Activated naive CD8-positive, alpha-beta T cell treated with anti-CD3 and anti-CD28 coated beads, Interleukin-2, amount 50 U/mL, for 24 hours (primary cell): ENCODE results near the gene MPP4.

Source experiments
- ATAC-seq: fragments of 150-1000 bp; cut with Tn5 transposase; one replicate; pipeline ENCODE4 v1.10.0; 2021
- DNase-seq: peaks from one replicate; pipeline ENCODE4 v3.0.0; 2021
- H3K27ac Mint-ChIP-seq: one replicate; pipeline ENCODE4 v1.8.0; 2021; ENCODE audit warnings: mild to moderate bottlenecking, mixed read lengths
- H3K27me3 Mint-ChIP-seq: one replicate; pipeline ENCODE4 v1.8.0; 2021; ENCODE audit warnings: mixed read lengths
- H3K36me3 Mint-ChIP-seq: one replicate; pipeline ENCODE4 v1.8.0; 2021; ENCODE audit warnings: low read depth, mixed read lengths
- H3K4me1 Mint-ChIP-seq: one replicate; pipeline ENCODE4 v1.8.0; 2021; ENCODE audit warnings: mixed read lengths
- H3K4me3 Mint-ChIP-seq: one replicate; pipeline ENCODE4 v1.8.0; 2021; ENCODE audit warnings: mild to moderate bottlenecking, moderate library complexity, mixed read lengths
- H3K9me3 Mint-ChIP-seq: one replicate; pipeline ENCODE4 v1.8.0; 2021; ENCODE audit warnings: mixed read lengths

MPP4 gene

DNA sequence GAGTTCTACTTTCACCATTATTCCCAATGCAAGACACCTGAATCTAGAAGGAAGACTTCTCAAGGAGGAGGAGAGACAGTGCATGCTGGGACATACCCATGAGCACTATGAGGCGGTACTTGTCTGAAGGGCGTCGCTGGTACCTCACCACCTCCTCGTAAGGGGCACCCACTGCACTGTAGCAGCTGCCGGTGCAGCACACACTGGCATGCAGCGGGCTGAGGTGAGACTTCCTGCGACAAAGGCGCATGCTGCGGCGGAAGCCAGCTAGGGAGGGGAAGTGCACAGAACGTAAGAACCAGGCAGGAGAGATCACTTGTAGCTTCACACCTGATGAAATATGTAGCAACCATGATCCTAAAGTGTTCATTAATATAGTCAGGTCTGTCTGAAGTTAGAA is 42.3 kb downstream of the MPP4 start:
- Mint-ChIP-seq H3K36me3 (no peaks in the 10 kb centered on the region), H3K4me3 (no peak overlapping the region), H3K9me3 (no peaks in the 10 kb centered on the region), H3K27ac (no peak overlapping the region), H3K4me1 (peaks cover 4% of the 10 kb centered on the region), H3K27me3 (peaks cover 8% of the 10 kb centered on the region)
- no peak for DNase-seq
- ATAC-seq = no peak

DNA sequence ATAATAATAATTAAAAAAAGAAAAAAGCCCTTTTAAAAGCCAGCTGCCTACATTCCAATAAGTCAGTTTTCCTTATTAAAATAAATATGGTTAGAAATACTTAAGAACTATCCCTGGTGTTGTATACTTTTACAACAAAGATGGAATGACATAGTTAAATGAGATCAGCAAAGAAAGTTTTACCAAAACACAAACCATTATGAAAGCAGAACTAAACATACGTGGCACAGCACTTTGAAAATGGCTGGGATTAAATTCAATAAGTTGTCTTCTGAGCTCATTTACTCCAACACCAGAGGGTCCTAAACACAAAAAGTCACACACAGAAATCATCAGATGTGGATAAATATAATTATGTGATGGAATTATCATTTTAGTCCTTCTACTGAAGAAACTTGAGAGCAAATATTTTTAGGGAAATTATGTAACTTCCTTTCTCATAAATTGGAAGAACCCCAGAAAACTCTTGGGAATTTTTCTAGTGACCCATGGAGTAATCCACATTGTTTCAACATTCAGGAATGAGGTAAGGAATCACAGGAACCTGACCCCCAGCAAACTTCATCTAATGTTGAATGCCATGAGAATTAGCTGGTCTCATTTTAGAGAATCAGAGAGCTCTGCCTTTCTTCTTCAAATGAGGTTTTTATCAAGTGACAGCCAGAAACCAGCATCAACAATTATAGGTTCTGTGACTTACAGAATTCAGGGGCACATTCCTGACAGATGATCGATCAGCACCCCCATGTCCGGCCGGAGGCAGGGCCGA is 43.6 kb downstream of the MPP4 start:
- Mint-ChIP-seq H3K4me3 (no peak overlapping the region), H3K9me3 (no peaks in the 10 kb centered on the region), H3K36me3 (no peaks in the 10 kb centered on the region), H3K27me3 (peaks cover 6% of the 10 kb centered on the region), H3K27ac (no peak overlapping the region), H3K4me1 (peaks cover 4% of the 10 kb centered on the region)
- DNase-seq (no peak), ATAC-seq (no peak)

DNA sequence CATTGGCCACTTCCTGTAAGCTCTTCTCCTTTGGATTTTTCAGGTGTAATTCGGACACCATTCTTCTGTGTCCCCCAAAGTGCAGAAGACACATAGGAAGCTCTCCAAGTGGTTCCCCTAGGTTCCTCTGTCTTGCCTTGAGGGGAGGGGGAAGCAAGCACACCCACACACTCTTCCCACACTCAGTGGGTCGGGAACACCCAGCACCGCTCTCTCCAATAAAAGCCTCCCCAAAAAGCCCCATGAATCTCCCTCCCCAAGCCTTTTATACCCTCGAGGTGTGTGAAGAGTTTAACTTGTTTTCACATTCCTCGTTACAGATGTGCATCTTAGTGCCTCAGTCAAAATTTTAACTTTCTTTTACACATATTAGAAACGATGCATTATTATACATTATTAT is 45.2 kb downstream of the MPP4 start:
- peaks cover 4% of the 10 kb centered on the region for H3K4me1 Mint-ChIP-seq
- ATAC-seq (no peak), DNase-seq (no peak)
- H3K27me3 Mint-ChIP-seq = peaks cover 6% of the 10 kb centered on the region
- H3K4me3 Mint-ChIP-seq = no peak overlapping the region
- H3K36me3 Mint-ChIP-seq = no peaks in the 10 kb centered on the region
- H3K27ac Mint-ChIP-seq = no peak overlapping the region
- H3K9me3 Mint-ChIP-seq = no peaks in the 10 kb centered on the region

DNA sequence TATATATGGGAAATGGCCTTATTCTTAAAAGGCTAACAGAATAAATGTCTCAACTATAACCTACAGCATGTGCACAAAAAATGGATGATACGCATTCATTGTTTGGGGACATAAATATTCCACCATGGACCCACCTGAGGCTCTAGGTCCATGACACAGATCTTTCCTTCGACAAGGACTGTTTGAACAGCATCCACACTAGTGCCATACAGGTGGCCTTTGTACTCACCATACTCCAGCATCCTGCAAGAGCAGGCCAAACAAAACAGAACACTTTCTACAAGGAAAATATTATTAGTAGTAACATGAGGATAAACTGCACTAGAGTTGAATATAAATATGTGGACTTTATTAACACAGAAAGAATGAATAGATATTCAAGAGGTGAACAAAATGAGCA is 49.0 kb downstream of the MPP4 start:
- no peak overlapping the region for H3K27ac Mint-ChIP-seq
- H3K9me3 Mint-ChIP-seq = no peaks in the 10 kb centered on the region
- no peak for DNase-seq
- peaks cover 4% of the 10 kb centered on the region for H3K4me1 Mint-ChIP-seq
- ATAC-seq = no peak
- no peak overlapping the region for H3K4me3 Mint-ChIP-seq
- no peaks in the 10 kb centered on the region for H3K36me3 Mint-ChIP-seq
- H3K27me3 Mint-ChIP-seq = peaks cover 6% of the 10 kb centered on the region

DNA sequence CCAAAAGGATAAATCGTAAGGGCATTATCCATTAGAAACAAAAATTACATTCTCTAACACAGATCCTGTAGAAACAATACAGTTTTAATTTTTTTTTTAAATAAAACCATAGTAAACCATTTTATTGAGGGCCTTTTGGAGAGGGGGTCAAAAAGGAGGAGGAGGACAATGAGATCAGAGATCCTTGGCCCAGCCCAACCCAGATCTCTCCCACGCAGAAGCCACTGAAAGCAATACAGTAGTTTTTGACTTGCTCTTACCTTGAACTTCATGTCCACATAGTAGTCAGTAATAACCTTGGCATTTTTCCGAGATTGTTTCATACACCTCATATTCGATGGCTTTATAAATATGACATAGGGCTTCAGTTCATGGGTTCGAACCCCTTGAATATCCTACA is 51.0 kb downstream of the MPP4 start:
- Mint-ChIP-seq H3K9me3 (no peaks in the 10 kb centered on the region), H3K27ac (no peak overlapping the region), H3K4me1 (peaks cover 6% of the 10 kb centered on the region), H3K4me3 (no peak overlapping the region), H3K27me3 (peaks cover 1% of the 10 kb centered on the region), H3K36me3 (no peaks in the 10 kb centered on the region)
- no peak for ATAC-seq
- no peak for DNase-seq

DNA sequence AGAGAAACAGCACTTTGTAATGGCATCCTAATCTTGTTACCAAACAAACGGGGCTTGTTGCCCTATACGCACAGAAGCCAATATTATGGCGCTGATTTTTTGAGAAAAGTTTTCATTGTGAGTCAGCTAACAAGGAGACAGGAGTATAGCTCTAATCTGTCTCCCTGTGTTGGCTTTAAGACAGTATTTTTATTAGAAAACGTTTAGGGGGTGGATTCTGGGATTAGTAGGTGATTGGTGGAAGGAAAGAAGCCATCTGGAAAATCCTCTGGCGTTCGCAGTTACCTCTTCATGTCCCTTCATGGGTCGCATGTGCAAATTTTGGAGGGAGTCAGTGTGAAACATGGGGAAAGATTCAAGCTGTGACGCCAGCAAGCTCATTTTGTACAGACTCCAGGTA is 54.4 kb downstream of the MPP4 start:
- ATAC-seq (no peak), DNase-seq (no peak)
- H3K9me3 Mint-ChIP-seq = no peaks in the 10 kb centered on the region
- no peak overlapping the region for H3K27ac Mint-ChIP-seq
- no peaks in the 10 kb centered on the region for H3K36me3 Mint-ChIP-seq
- H3K27me3 Mint-ChIP-seq = no peaks in the 10 kb centered on the region
- peak overlapping the region; percentile 95 for H3K4me3 Mint-ChIP-seq
- H3K4me1 Mint-ChIP-seq = peaks cover 17% of the 10 kb centered on the region

DNA sequence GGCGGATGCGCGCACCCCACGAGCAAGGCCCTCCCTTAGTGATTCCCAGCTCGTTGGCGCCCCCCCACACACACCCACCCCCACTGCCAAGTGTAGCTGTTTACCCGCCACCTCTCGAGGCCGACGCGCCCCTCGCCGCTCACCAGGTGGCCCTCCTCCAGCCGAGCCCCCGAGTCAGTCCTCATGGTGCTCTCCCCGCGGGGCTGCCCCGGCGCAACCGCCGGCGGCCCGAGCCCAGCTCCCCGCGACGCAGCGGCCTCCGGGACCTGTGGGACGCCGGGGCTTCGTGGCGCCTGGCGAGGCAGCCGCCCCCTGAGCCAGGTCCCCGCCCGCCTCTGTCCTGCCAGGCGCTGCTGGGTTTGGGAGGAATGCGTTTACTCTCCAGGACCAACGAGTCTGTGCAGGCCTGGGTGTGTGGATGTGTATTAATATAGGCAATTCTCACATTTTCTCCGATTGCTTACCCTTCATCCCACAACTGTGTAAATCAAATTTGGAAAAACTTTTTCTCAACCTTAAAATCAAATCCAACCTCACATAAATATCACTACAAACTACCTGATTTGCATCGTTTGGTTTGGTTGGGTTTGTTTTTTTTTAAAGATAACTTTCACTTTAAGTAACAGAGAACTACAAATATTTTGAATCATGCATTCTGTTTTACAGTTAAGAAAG is 55.1 kb downstream of the MPP4 start, which contains the start of gene TMEM237:
Gene TMEM237, minus strand, starts transcription at position 288 of the 675 bp plus-strand sequence. Its CDS starts 103 bp downstream, at position 185.
- peaks cover 2% of the 10 kb centered on the region for H3K36me3 Mint-ChIP-seq
- no peaks in the 10 kb centered on the region for H3K9me3 Mint-ChIP-seq
- DNase-seq (peak; percentile 54), ATAC-seq (peak; percentile 68)
- H3K27ac Mint-ChIP-seq = peak within 1 kb of the TSS; percentile 93
- H3K27me3 Mint-ChIP-seq = no peaks in the 10 kb centered on the region
- H3K4me1 Mint-ChIP-seq = peaks cover 17% of the 10 kb centered on the region
- H3K4me3 Mint-ChIP-seq = peak within 1 kb of the TSS; percentile 95

DNA sequence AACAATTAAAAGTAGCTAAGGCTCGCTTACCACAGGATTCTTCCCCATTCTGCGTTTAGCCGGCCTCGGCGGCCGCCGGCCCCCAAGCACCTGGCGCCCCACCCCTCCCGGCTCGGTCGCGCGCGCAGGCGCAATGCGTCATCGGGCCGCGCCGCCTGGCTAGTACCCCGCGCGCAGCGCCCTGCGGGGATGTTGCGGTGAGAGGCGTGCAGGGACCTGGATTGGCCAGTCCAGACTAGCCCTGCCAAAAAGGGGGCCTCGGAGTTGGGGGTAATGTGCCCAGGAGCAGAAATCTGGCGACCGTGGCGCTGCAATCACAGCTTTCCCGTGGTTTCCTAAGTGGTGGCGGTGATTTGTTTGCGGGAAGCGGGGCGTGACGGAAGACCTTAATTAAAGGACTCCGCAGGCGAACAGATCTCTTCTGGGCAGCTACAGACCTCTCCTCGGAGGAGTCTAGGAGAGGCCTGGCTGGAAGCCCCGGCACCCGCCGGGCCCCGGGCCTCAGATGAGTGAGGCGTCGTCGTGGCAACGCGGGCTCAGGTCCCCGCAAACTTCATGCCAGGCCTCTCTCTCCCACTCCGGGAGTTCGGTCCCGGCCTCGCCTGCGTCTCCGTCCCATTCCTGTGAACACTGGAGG is 55.7 kb downstream of the MPP4 start:
- H3K36me3 Mint-ChIP-seq = peaks cover 2% of the 10 kb centered on the region
- no peaks in the 10 kb centered on the region for H3K27me3 Mint-ChIP-seq
- ATAC-seq (peak; percentile 85), DNase-seq (peak; percentile 89)
- peak overlapping the region; percentile 95 for H3K4me3 Mint-ChIP-seq
- H3K9me3 Mint-ChIP-seq = no peaks in the 10 kb centered on the region
- peaks cover 17% of the 10 kb centered on the region for H3K4me1 Mint-ChIP-seq
- H3K27ac Mint-ChIP-seq = peak overlapping the region; percentile 93

DNA sequence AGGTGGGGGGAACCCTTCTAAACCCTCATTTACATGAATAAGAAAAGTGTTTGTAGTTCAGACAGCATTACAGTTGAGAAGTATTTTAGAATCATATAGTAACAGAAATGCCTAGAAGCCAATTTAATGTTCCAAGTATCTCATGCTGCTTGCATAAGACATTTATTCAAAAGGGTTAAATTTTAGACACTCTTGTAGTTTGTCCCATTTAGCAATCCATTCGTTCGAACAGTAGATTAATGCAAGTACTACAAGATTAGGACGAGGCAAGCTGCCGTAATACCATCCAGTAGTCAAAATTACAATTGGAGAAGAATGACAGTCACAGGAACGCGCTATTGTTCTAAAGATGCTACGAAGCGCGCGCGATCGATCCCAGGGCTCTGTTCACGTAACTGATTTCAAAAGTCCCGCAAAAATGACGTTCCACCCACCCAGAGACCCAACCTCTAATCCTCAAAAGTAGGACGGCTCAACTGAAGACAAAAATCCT is 56.3 kb downstream of the MPP4 start:
- Mint-ChIP-seq H3K9me3 (no peaks in the 10 kb centered on the region), H3K27ac (peak overlapping the region; percentile 93), H3K36me3 (peaks cover 2% of the 10 kb centered on the region), H3K4me3 (peak overlapping the region; percentile 95), H3K4me1 (peaks cover 17% of the 10 kb centered on the region), H3K27me3 (no peaks in the 10 kb centered on the region)
- ATAC-seq = peak; percentile 47
- no peak for DNase-seq

DNA sequence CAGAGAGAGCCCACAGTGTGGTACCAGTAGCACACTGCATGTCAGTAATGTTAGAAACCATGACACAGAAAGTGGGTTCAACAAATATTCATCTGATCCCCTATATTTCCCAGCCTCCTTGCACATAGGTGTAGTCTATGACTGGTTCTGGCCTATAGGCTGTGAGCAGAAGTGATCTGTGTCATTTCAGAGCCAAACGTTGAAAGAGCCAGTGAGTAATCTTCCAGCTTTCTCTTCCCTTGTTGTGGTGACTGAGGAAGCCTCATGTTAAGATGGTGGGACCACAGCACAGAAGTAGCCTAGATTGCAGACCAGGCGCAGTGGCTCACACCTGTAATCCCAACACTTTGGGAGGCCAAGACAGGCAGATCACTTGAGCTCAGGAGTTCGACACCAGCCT is 59.2 kb downstream of the MPP4 start:
- ATAC-seq (peak; percentile 30), DNase-seq (no peak)
- no peak overlapping the region for H3K27ac Mint-ChIP-seq
- H3K4me3 Mint-ChIP-seq = no peak overlapping the region
- no peaks in the 10 kb centered on the region for H3K9me3 Mint-ChIP-seq
- H3K36me3 Mint-ChIP-seq = peaks cover 8% of the 10 kb centered on the region
- H3K4me1 Mint-ChIP-seq = peaks cover 17% of the 10 kb centered on the region
- H3K27me3 Mint-ChIP-seq = no peaks in the 10 kb centered on the region

DNA sequence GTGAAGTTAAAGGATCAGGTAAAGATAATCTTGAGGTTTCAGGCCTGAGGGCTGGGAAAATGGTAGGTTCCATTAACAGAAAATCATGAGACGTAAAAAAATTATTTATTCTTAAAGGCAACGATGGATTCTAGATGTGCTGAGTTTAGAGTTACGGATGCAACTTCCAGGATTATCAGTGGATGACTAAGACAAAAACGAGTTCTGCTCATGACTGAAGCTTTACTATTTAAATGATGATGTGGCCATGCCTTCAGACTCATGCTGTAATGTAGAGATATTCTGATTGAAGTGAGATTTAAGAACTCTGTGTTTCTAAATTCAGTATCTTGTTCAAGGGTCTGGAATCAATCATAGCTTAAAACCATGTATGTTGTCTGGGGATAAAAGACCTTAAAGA is 60.1 kb downstream of the MPP4 start:
- peaks cover 8% of the 10 kb centered on the region for H3K36me3 Mint-ChIP-seq
- H3K4me3 Mint-ChIP-seq = no peak overlapping the region
- DNase-seq = no peak
- no peaks in the 10 kb centered on the region for H3K9me3 Mint-ChIP-seq
- H3K27me3 Mint-ChIP-seq = no peaks in the 10 kb centered on the region
- peaks cover 13% of the 10 kb centered on the region for H3K4me1 Mint-ChIP-seq
- no peak for ATAC-seq
- no peak overlapping the region for H3K27ac Mint-ChIP-seq

DNA sequence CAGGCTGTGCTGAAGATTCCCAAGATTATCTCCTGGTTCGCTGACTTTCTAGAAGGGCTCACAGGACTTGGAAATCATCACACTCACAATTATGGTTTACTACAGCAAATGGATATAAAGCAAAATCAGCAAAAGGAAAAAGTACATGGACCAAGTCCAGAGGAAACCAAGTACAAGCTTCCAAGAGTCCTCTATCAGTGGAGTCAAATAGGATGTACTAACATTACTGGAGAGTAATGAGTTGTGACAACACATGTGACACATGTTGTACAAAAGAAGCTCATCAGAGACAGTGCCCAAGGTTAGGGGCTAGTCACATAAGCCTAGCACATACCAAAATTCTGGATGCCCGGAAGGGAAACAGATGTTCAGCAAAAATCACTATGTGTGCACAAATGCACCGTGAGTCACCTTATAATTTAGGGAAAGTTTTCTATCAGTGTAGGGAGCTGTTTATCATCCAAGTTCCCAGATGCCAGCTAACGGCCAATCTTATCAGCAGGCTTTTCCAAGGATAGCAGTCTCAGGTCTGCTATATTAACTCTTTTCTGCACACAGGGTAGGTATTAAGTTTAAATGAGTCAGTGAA is 64.7 kb downstream of the MPP4 start:
- peaks cover 17% of the 10 kb centered on the region for H3K36me3 Mint-ChIP-seq
- ATAC-seq (no peak), DNase-seq (no peak)
- no peaks in the 10 kb centered on the region for H3K4me1 Mint-ChIP-seq
- H3K27me3 Mint-ChIP-seq = no peaks in the 10 kb centered on the region
- no peak overlapping the region for H3K27ac Mint-ChIP-seq
- no peak overlapping the region for H3K4me3 Mint-ChIP-seq
- H3K9me3 Mint-ChIP-seq = no peaks in the 10 kb centered on the region

DNA sequence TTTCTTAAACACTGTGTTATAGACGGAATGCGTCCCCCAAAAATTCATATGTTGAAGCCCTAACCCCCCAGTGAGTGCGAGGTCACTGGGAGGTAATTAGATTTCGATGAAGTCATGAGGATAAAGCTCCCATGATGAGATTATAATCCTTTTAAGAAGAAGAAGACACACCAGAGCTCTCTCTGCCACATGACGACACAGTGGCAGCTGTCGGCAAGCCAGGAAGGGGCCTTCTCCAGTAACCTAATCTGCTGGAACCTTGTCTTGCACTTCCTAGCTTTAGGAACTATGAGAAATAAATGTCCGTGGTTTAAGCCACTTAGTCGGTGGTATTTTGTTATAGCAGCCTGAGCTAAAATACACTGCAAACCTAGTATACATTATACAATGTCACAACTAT is 67.4 kb downstream of the MPP4 start:
- H3K4me3 Mint-ChIP-seq = no peak overlapping the region
- no peak overlapping the region for H3K27ac Mint-ChIP-seq
- H3K27me3 Mint-ChIP-seq = no peaks in the 10 kb centered on the region
- H3K36me3 Mint-ChIP-seq = peaks cover 18% of the 10 kb centered on the region
- DNase-seq = no peak
- no peaks in the 10 kb centered on the region for H3K9me3 Mint-ChIP-seq
- no peak for ATAC-seq
- H3K4me1 Mint-ChIP-seq = no peaks in the 10 kb centered on the region

DNA sequence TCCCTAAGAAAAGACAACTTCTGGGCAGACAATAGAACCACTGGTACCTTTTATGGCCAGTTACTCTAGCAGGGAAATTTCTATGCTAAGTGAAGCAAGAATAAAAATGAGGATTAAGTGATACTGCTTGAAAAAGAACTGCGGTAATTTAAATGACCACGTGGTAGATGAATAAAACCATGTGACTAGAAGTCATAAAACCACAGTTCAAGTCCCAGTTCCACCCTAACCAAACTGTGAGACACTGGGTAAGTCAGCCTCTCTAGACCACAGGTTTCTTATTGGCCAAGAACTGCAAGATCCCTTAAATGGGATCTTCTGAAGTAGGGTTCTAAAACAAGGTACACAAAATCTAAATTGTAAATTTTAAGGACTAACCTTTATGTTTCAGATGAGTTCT is 67.9 kb downstream of the MPP4 start:
- H3K36me3 Mint-ChIP-seq = peaks cover 18% of the 10 kb centered on the region
- no peaks in the 10 kb centered on the region for H3K9me3 Mint-ChIP-seq
- DNase-seq (no peak), ATAC-seq (no peak)
- H3K27me3 Mint-ChIP-seq = no peaks in the 10 kb centered on the region
- no peak overlapping the region for H3K4me3 Mint-ChIP-seq
- no peak overlapping the region for H3K27ac Mint-ChIP-seq
- no peaks in the 10 kb centered on the region for H3K4me1 Mint-ChIP-seq
